GM23338 (cell line): ENCODE results near the gene NYAP1. TPM values are rescaled to one million over a fixed set of nuclear protein-coding genes. Genes with fewer than 3 reads are reported as not detected.

ENCODE experiments used
- ATAC-seq: fragments of 200-7000 bp; cut with Tn5 transposase; 3 replicates; pipeline ENCODE4 v1.9.1; 2020
- DNase-seq: peaks from one replicate; pipeline ENCODE4 v3.0.0-alpha.2; 2015; ENCODE audit warnings: low spot score
- H2AFZ ChIP-seq: fragments of 200-600 bp; sonication (generic); 2 replicates; pipeline ENCODE4 v1.8.0; 2016; ENCODE audit warnings: antibody characterized with exemption, mild to moderate bottlenecking, moderate library complexity
- H3F3A ChIP-seq: fragments of 200-600 bp; sonication (generic); replicated peaks from 2 replicates; pipeline ENCODE4 v1.8.0; 2017; ENCODE audit warnings: antibody characterized with exemption, mixed run types, low read depth
- H3K27ac ChIP-seq: fragments of 200-600 bp; sonication (generic); 2 replicates; pipeline ENCODE4 v1.6.1; 2016; ENCODE audit warnings: low read depth
- H3K27me3 ChIP-seq: fragments of 200-600 bp; sonication (generic); 2 replicates; pipeline ENCODE4 v1.8.0; 2016; ENCODE audit warnings: mild to moderate bottlenecking, mixed run types, moderate library complexity; ENCODE audit not compliant: insufficient read depth
- H3K36me3 ChIP-seq: fragments of 200-600 bp; sonication (generic); 2 replicates; pipeline ENCODE4 v1.8.0; 2016; ENCODE audit warnings: mild to moderate bottlenecking; ENCODE audit not compliant: insufficient read depth
- H3K4me1 ChIP-seq: fragments of 200-600 bp; sonication (generic); 2 replicates; pipeline ENCODE4 v1.8.0; 2016; ENCODE audit warnings: mild to moderate bottlenecking, moderate library complexity; ENCODE audit not compliant: insufficient read depth
- H3K4me2 ChIP-seq: fragments of 200-600 bp; sonication (generic); 2 replicates; pipeline ENCODE4 v1.7.1; 2017; ENCODE audit warnings: mixed run types
- H3K4me3 ChIP-seq: fragments of 200-600 bp; sonication (generic); 2 replicates; pipeline ENCODE4 v1.6.1; 2016; ENCODE audit warnings: mixed run types
- H3K79me2 ChIP-seq: fragments of 200-600 bp; sonication (generic); replicated peaks from 2 replicates; pipeline ENCODE4 v1.8.0; 2017; ENCODE audit warnings: mild to moderate bottlenecking; ENCODE audit not compliant: insufficient read depth
- H3K9me2 ChIP-seq: fragments of 200-600 bp; sonication (generic); 2 replicates; pipeline ENCODE4 v1.8.0; 2017; ENCODE audit not compliant: insufficient read depth
- H4K20me1 ChIP-seq: fragments of 200-600 bp; sonication (generic); replicated peaks from 2 replicates; pipeline ENCODE4 v1.8.0; 2017; ENCODE audit warnings: mild to moderate bottlenecking; ENCODE audit not compliant: insufficient read depth
- H3K27ac Mint-ChIP-seq: 2 replicates; pipeline ENCODE4 v1.8.0; 2020; ENCODE audit warnings: inconsistent platforms, mild to moderate bottlenecking, moderate library complexity, mixed read lengths
- H3K27me3 Mint-ChIP-seq: 3 replicates; pipeline ENCODE4 v1.8.0; 2022; ENCODE audit warnings: low read depth, mild to moderate bottlenecking, moderate library complexity, mixed read lengths, inconsistent platforms; ENCODE audit not compliant: insufficient read depth, poor library complexity
- H3K36me3 Mint-ChIP-seq: 3 replicates; pipeline ENCODE4 v1.8.0; 2021; ENCODE audit warnings: low read depth, mild to moderate bottlenecking, inconsistent platforms, moderate library complexity, mixed read lengths
- H3K4me1 Mint-ChIP-seq: 3 replicates; pipeline ENCODE4 v1.8.0; 2020; ENCODE audit warnings: mild to moderate bottlenecking, inconsistent platforms, mixed read lengths
- H3K4me3 Mint-ChIP-seq: 3 replicates; pipeline ENCODE4 v1.8.0; 2021; ENCODE audit warnings: moderate library complexity, mild to moderate bottlenecking, inconsistent platforms, mixed read lengths
- H3K9me3 Mint-ChIP-seq: 3 replicates; pipeline ENCODE4 v1.8.0; 2020; ENCODE audit warnings: moderate library complexity, mild to moderate bottlenecking, inconsistent platforms, mixed read lengths
- CREB1 ChIP-seq: fragments of 250-450 bp; sonication (Bioruptor Pico); IDR thresholded peaks from 2 replicates; pipeline ENCODE4 v1.5.0; 2020; ENCODE audit warnings: low read depth, mild to moderate bottlenecking, moderate library complexity
- CTCF ChIP-seq, 2 experiments: fragments of 200-600 bp in 1 of 2; sonication (generic) in 1 of 2; conservative IDR thresholded peaks; 2 replicates each; pipeline versions ENCODE4 v1.5.1 to v1.6.1; 2016 to 2017; ENCODE audit warnings: antibody characterized with exemption in 2 of 2, low read depth in 2 of 2, mild to moderate bottlenecking in 2 of 2, moderate library complexity in 1 of 2
- ETS1 ChIP-seq: IDR thresholded peaks from 2 replicates; pipeline ENCODE4 v1.6.1; 2016; ENCODE audit warnings: antibody characterized with exemption
- POLR2AphosphoS5 ChIP-seq: IDR thresholded peaks from 2 replicates; pipeline ENCODE4 v1.6.1; 2016; ENCODE audit warnings: antibody characterized with exemption, low read depth
- REST ChIP-seq: IDR thresholded peaks from one replicate; pipeline ENCODE4 v1.6.1; 2018; ENCODE audit warnings: antibody characterized with exemption; ENCODE audit not compliant: unreplicated experiment
- ZNF114 ChIP-seq: fragments of 250-450 bp; sonication (Bioruptor Pico); IDR thresholded peaks from 2 replicates; pipeline ENCODE4 v1.5.0; 2020; ENCODE audit warnings: mild to moderate bottlenecking, moderate library complexity
- polyA plus RNA-seq: library from polyadenylated mRNA; unstranded; fragments of >200 nt; fragmentation: Nextera tagmentation; extraction: Ambion mirVana; gene quantifications from 2 replicates; pipeline ENCODE4 v1.2.1, GENCODE V29; 2016
- total RNA-seq: library from RNA; depleted of rRNA; stranded (reverse); fragments of >200 nt; shearing (Covaris generic); gene quantifications from 2 replicates; pipeline ENCODE4 v1.2.3, GENCODE V29; 2014

The NYAP1 gene
- total and polyA plus RNA-seq, 2 experiments from 2014 or later, result 0.19 to 4.9 TPM

GRCh38 chr7:100538348-100538653 lies 54.6 kb downstream of the NYAP1 start:
- Histone ChIP-seq H3K27me3 (peaks cover 10% of the 10 kb centered on the region), H3K4me1 (peaks cover 26% of the 10 kb centered on the region), H3K4me3 (peak overlapping the region; percentile 47), H3K9me2 (no peaks in the 10 kb centered on the region), H2AFZ (peak overlapping the region; percentile 80), H3K4me2 (peak overlapping the region; percentile 66), H3K36me3 (no peaks in the 10 kb centered on the region), H3F3A (0 out of 2 replicates have a peak, but pooled peaks cover 5% of the 10 kb centered on the region), H3K27ac (no peak overlapping the region), H3K79me2 (no peaks in the 10 kb centered on the region; the same call in 1 of the 2 replicates), H4K20me1 (0 out of 2 replicates have a peak, but pooled peaks cover 2% of the 10 kb centered on the region)
- TF ChIP-seq ETS1 (no peak), ZNF114 (no peak), REST (no peak)
- ATAC-seq (no peak), DNase-seq (no peak)
- H3K4me1 Mint-ChIP-seq, result peaks cover 27% of the 10 kb centered on the region
- peak overlapping the region; percentile 73 for H3K4me3 Mint-ChIP-seq
- H3K27me3 Mint-ChIP-seq, result peaks cover 34% of the 10 kb centered on the region
- H3K27ac Mint-ChIP-seq, result peak overlapping the region; percentile 42; the same call in 1 of the 2 replicates
- no peaks in the 10 kb centered on the region for H3K36me3 Mint-ChIP-seq
- H3K9me3 Mint-ChIP-seq, result no peaks in the 10 kb centered on the region; the same call in 2 of the 3 replicates

GRCh38 chr7:100538654-100539435 lies 55.1 kb downstream of the NYAP1 start, which contains the start of gene AGFG2:
Gene AGFG2, plus strand, starts transcription at chr7:100539203. Its CDS starts 144 bp downstream, at chr7:100539347.
- Mint-ChIP-seq H3K4me1 (peaks cover 33% of the 10 kb centered on the region), H3K4me3 (peak within 1 kb of the TSS; percentile 73), H3K9me3 (no peaks in the 10 kb centered on the region; the same call in 2 of the 3 replicates), H3K27ac (peak within 1 kb of the TSS; percentile 42; the same call in 1 of the 2 replicates), H3K36me3 (no peaks in the 10 kb centered on the region), H3K27me3 (peaks cover 34% of the 10 kb centered on the region)
- Histone ChIP-seq H4K20me1 (0 out of 2 replicates have a peak, but pooled peaks cover 2% of the 10 kb centered on the region), H3K27me3 (peaks cover 10% of the 10 kb centered on the region), H3K79me2 (peaks cover 3% of the 10 kb centered on the region), H3F3A (peaks cover 8% of the 10 kb centered on the region; the same call in 1 of the 2 replicates), H3K4me2 (peak within 1 kb of the TSS; percentile 89), H3K4me1 (peaks cover 32% of the 10 kb centered on the region), H2AFZ (peak within 1 kb of the TSS; percentile 80), H3K4me3 (peak within 1 kb of the TSS; percentile 71), H3K9me2 (no peaks in the 10 kb centered on the region), H3K27ac (no peak within 1 kb of the TSS), H3K36me3 (no peaks in the 10 kb centered on the region)
- DNase-seq (peak; percentile 100), ATAC-seq (peak; percentile 94)
- TF ChIP-seq CTCF (conservative IDR thresholded peaks at IDR 0.05; ENCODE audit: low read depth in 2 of 2), result no peak
- peak; percentile 80 for TF ChIP-seq POLR2AphosphoS5
- TF ChIP-seq CREB1 (CRISPR knock-in tag), result peak; percentile 85
